Suppressor macrophage treated with lipopolysaccharide for 1 hour (primary cell): Measurements from ENCODE around the gene AFAP1L2.
A peak's percentile ranks its signal among the peaks of the same experiment; 100 is the strongest.

Experiments
- DNase-seq, 3 donors: peaks; one replicate each; pipeline ENCODE4 v3.0.0-alpha.2; 2020 to 2022

Gene AFAP1L2

GRCh38 chr10:114404171-114405010 lies at the start of gene AFAP1L2:
Gene AFAP1L2 (minus strand): TSS chr10:114404502. CDS start chr10:114404455, 47 bp downstream.
- peak in 1 of 3 donors; percentile 33 for DNase-seq

DNA sequence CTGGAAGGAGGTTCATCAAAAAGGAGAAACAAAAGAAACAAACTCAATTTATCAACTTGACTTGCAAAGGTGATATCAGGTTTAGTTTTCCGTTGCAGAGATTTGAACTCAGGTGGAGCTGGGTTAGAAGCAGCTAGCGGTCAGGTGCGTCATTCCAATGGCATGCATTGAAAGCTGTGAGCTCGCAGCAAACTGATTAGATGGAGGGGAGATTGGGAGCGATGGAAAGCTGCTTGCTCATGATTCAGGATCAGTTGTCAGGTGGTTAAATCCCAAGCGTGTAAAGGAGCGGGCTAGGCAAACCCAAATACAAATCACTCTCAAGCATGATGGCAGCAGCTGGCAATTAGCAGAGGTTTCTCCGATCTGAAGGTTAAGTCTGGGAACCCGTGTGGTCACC lies 49.3 kb upstream of the AFAP1L2 start:
- no peak for DNase-seq

DNA sequence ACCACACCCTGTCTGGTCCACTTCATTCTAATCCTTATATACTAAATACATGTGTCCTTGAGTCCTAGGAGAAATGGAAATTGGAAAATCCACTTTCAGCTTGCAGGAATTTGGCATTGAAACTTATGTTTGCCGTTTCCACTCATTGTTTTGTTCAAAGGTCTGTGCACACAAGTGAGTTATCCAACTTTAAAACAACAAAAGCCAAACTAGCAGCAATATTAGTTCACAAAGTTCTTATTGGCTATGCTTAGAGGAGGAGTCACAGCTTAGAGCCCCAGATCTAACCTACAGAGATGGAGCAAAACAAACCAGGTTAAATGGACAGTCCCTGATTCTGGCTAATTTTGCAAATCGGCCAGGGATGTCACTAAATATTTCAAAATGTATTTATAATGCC lies 44.6 kb upstream of the AFAP1L2 start:
- no peak for DNase-seq

DNA sequence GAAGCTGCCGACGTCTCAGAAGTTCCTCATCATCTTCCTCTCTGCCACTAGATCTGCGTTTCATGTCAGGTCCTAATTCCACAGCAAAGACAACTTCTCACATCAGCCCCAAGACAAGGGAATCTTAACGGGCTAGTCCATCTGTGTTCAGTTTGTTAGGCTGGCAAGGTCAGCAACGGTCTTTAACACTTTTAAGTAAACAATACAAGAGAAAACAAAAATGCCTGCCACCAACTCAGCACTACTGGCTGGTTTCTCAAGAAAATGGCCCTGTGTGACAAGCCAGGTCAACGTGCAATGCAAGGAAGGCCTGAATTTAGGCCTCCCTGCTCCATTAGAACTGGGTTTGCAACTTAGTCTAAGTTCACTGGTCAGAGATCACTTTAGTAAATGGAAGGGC lies 41.0 kb upstream of the AFAP1L2 start:
- DNase-seq, result no peak

DNA sequence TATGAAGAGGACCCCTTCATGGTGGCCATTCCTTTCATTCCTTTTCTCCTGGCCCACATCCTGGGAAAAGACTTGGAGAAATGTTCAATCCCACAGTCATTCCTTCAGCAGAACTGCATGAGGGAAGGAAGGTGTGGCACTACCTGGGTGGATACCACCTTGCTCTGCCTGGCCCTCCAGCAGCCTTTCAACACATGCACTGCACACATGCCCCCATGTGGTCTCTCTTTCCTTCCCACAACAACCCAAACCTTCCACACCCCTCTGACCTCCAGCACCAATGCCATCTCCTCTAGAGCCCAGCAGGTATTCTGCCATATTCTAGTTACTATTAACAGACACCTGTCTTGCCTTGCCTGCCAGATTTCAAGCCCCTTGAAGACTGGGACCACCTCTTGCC lies 40.5 kb upstream of the AFAP1L2 start:
- DNase-seq, result no peak

DNA sequence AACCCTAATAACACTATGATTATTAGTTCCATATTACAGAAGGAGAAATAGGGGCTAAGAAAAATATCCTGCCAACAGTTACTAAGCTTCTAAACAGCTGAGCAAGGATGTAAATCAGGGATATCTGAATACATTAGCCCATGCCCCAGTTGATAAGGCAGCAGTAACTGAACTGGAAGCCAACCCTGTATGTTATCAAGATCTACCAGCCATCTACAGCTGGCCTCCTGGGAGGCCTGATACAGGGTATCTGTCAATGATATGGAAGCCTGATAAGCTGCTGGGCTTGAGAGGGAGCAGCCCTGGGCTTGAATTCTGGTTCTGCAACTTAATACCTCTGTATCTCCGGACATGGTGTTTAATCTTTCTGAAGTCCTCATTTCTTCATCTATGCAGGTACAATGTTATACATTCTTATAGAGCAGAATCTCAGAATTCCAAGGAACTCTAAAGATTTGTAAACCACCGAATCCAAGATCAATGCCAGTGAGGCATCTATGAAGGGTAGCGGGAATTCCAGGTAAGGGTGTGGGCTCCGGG lies 37.9 kb upstream of the AFAP1L2 start:
- DNase-seq, result no peak

- no peak for DNase-seq
These were observed 36.8 kb upstream of the AFAP1L2 start for GRCh38 chr10:114441107-114441506.

DNA sequence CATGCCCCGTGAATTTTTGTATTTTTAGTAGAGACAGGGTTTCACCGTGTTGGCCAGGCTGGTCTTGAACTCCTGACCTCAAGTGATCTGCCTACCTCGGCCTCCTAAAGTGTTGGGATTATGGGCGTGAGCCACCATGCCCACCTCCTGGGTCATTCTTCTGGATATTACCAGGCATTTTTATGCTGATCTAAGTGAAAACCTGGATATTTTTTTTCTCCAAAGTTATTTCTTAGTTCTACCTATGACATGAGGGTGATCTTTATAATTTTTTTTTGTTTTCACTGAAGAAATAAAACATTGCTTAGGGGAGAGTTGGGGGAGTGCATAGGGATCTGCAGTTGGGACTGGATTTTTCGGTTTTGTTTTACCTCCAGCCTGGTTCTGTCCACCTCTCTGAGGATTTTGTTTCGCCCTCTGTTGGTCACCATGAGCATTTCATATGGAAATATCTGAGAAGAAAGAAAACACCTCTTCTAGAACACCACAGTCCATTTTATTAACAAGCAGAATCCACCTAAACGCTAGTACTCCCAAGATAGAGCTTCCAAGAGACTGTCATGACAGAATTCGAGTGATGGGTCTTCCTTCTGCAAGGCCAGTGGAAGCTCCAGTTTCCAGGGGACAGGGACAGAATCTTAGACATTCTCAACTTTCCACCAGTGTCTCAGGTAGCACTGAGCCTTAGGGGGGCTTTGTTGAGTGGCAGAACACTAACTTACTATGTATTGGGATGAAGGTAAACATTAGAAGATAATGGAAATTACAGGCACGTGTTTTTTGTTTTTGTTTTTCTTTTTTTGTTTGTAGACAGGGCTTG lies 33.4 kb upstream of the AFAP1L2 start:
- peak in 2 of 3 donors; percentile 5 to 21 for DNase-seq

DNA sequence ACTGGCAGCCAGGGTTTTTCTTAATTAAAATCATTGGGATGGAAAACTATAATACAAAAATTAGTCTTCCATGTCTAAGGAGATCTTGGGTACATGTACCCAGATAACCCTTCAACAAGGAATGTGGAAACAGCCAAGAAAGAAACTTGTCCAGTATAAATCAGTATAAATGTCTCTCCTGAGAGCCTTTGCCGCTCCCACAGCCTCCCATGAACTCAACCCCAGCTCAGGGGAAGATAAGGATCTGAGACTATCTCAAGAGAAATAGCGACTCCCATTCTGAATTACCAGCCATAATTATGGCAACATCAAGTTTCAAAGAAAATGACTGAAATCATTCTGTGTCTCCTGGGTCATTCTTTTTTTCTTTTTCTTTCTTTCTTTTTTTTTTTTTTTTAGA lies 32.6 kb upstream of the AFAP1L2 start:
- no peak for DNase-seq

DNA sequence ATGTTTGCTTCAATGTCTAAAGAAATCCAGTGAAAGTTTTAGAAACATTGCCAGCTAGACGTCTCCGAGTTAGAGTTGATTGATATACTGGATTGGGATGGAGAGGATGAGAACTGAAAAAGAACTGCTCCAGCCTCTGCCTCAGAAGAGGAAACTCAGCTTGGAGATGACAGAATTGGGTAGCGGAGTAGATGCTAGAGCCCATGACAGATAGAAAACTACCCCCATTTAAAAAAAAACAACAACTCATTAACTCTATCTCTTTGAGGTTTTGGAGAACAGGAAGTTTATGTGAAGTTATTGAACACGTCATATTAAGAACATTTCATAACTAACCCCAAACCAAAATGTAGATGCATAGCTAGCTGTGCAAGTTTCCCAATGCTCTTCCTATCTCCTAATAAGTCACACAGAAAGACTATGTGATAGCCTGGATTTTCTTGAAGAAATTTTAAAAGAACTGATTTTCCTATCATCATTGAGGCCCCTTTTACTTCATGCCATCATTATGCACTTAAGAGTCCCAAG lies 28.3 kb upstream of the AFAP1L2 start:
- peak in 1 of 3 donors; percentile 1 for DNase-seq

DNA sequence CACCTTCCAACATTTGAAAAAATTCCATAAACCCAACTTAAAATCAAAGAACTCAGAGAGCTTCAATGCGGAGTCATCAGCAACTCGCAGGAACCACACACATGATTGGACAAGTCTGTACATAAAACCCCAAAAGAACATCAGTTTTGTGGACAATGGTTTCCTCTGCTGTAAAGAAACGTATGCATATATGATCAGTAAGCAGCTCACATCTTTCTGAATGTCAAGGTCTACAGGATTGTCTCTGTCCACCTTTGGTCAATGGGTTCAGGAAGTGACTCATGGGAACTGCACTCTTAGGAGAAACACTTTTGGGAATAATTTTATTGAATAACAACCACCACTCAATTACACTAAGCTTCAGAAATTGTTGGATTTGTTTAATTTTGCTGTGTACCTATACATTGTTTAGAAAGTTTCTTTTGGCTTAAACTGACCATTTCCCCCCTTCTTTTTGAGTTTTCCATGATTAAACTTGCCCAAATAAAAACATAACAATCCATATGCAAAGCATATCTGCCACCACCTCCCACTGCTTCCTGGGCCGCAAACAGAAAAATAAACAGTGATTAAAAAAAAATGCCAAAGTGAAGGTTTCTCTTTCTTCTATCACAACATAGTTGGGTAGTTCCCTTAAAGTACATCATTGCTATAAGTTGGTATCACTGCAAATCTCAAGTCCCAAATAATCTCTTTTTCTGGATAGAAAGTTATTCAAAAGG lies 27.3 kb upstream of the AFAP1L2 start:
- no peak for DNase-seq

DNA sequence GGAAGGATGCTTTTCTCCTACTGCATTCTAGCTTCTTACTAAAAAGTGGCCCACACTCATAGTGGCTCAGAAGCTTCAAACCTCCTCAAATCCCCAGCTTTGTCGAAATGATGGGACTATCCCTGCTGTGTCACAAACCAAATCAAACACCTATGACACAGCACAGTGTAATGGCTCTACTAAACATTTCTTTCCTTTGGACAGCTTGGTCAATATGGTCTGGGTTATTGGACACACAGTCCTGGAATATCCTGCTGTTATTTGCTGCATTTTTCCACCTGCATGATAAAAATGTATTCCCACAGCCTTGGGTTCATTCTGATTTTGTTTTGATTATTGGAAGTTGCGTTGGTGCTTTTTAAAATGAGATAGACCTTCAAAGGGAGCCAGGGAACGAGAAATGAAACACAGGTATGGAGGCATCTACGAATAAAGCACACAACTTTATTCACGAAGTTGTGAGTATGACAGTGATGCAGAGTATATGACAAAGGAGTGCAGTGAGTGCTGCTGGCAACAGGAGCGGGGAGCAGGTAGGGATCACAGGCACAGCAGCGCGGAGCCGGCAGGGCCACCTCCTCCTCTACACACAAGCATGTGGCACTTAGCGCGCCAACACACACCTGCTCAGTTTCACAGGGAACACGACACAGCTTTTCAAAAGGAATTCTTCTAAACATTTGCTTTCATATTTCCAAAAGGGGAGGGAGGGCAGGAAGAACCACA lies 26.5 kb upstream of the AFAP1L2 start:
- DNase-seq, result no peak

DNA sequence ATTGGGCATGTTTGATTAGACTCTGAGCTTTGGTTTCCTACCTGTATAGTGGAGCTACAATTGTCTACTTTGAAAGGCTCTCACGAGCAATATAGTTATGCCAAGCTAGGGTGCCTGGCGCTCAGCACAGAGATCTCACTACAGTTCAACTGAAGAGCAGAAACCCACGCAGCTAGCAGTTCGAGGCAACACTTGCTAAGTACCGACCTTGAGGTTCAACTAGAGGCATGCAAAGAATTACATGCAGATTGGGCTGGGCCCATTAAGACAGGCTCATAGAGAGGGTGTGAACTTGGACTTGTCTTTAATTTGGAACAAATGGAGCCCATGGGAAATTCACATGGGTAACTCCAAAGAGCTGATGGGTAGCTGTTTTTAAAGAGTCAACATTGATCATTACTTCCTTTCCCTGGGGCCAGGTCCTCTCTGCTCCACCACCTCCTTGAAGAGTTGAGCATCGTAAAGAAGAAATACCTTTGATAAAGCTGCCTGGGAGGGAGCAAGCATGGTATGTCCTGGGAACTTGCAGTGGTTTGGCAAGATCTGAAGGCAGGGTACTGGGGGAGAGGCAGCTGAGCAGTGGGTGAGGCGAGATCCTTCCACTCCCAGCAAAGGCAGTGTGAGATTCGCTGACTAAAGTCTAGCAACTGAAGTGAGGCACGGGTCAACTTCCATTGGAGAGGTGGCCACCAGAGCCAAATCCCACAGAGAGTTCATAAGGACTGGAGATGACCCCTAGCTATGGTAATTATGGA lies 25.5 kb upstream of the AFAP1L2 start:
- DNase-seq, result no peak

DNA sequence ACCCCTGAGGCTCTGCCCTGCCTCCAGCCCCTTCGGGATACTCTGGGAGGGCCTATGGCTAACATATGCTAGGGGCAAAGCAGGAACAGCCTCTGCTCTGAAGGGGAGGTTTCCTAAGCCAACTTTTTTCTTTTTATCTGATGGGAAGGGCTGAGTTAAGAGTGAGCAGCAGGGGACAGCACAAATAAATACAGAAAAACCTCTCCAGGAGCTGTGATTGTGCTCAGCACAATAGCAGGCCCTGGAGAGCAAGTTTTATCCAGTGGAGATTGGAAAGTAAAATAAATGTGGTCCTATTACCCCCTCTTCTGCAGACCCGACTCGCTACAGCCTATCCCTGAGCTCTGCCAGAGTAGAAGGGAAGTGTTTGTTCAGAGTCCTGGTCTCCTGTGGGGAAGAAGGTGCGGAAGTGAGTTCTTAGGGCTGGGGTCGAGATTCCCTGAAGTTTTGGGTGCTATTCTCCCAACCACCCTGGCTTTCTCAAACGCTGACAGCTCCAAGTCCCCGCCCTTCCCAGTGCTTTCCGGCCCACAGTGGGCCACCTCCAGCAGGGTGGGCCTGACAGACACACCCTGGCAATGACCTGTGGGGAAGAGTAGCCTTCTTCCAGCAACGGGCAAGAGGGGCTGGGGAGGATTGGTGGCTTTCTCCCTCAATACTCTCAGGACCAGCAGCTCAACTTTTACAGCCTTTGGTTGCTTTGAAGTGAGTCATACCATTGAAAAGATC lies 23.0 kb upstream of the AFAP1L2 start:
- no peak for DNase-seq

DNA sequence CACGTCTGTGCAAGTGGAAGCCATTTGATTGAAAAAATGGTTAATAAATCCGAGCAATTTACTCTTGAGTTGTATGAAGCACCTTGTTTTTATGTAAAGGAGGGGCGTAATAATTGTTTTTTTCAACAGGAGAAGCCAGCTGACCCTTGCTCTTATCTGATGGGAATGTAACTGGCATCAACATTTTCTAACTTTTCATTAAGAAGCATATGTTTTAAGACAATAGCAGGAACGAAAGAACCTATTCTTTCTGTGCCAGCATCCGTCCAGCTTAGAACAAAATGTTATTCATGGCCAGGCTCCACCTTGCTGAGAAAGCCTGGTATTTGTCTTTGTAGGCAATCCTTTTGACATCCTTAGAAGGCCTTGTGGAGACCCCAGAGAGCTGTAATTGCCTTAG lies 22.2 kb upstream of the AFAP1L2 start:
- DNase-seq, result no peak

- DNase-seq, result no peak
These were observed 16.6 kb upstream of the AFAP1L2 start for GRCh38 chr10:114420811-114421485.

DNA sequence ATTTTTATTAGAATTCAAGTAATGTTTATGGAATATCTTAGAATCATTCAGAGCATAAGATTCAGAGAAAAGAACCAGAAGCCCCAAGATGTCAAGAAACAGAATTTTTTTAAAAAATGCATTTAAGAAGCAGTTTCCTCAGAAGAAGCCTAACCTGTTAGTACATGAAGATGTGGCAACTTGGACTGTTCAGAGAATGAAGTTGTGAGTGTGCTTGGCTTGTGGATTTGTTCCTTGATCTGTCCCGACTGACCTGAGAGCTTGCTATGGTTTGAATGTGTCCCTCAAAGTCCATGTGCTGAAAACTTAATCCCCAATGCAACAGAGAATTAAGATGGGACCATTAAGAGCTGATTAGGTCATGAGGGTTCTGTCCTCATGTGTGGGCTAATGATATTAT lies 13.8 kb upstream of the AFAP1L2 start:
- no peak for DNase-seq

DNA sequence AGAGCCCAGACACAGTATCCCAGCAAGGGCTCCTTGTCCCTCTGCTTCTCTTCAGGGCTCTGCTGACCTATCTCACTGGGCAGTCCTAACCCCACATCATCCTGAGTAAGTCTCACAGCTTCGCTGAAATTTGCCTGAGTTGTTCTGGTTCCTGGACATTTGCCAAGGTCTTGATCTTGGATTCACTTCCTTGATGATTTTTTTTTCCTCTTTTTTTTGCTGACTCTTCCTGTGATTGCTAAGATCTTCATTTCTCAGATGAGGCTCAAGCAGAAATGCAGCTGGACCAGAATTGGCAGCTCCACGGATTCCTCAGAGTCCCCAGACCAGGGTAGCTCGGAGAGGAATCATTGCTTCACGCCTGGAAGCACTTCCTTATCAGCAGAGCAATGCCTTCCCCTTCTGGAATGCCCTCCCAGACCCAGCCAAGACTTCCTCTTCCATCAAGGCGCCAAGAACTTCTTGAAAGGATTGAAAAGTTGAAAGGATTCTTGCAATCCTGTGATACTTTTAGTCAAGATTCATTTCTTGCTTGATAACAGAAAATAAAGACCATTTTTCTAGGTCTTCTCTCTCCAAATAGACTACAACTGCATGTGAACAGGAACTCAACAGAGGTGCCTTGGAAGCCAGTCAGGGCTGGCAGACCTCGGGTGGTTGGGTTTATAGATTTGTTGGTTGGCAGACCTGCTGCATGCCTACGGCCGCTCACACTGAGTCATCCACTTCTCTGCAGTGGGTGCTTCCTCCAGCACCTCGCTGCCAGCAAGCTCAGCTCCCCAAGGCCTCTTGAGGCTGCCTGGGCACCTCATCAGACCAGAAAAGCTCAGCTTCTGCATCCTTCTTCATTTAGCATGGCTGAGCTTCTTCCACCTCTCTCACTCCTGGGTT lies 8.8 kb upstream of the AFAP1L2 start:
- peak; percentile 51 to 59 (median 58) for DNase-seq

DNA sequence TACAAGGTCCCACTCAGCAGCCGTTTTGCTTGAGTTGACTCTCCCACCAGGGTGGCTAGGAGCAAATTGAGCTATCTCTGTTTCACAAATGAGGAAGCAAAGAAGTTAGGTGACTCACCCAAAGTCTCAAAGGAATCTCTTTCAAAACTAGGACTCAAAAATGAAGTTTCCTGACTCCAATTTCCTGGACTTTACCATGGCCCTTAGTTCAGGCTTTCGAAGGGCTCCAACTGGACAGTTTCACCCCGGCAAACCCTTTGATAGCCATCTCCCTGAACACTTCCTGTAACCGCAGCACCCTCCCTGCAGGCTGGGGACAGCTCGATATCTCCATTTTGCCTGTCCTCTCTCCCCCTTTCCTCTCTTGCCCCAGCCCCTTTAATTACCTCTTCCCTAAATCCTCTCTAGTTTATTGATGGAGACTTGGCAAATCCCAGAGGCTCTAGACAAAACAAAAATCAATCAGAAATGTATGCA lies 4.7 kb upstream of the AFAP1L2 start:
- peak; percentile 19 to 35 (median 26) for DNase-seq
